NCI-H1048 (cell line): ENCODE measurements around the gene BATF2.

Source experiments
- DNase-seq: peaks from one replicate; lab custom pipeline; 2025; lab: John Stamatoyannopoulos, UW

BATF2 gene

DNA sequence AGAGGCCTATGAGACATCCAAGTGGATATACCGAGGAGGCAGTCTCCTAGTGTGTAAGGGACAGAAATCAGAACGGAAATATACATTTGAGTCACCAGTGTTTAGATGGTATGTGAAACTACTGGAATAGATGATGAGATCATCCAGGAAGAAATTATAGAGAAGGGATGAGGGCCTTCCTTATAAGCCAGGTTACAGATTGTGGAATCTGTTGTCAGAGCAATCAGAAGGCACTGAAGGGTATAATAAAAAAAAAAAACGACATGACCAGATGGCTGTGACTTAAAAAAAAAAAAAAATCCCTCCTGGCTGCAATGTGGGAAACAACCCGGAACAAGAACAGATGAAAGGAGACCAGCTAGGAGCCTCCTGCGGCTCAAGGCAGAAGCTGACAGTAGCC, 27.6 kb downstream of the BATF2 start:
- no peak for DNase-seq

- no peak for DNase-seq
Observed at GRCh38 chr11:64967375-64967774, 29.4 kb downstream of the BATF2 start.

- DNase-seq, result no peak
Observed at GRCh38 chr11:64963072-64963631, 33.6 kb downstream of the BATF2 start.

DNA sequence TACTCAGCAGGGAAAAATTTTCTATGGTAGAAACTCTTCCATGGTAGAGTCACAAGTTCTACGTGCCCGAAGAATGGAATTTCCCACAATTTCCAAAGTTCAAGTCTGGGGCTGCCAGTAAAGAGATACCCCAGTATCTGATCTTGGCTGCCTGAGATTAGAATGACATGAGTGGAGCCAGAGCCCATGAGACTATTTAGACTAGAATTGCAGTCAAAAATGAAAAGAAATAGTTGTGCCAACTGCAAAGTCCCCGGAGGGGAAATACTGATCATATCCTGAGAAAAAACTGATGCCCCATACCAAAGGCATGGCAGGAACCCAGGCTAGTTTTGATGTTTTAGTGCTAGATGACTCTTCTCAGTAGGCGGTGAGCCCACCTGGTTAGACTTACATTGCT, 36.1 kb downstream of the BATF2 start:
- no peak for DNase-seq

GRCh38 chr11:64959498-64959897, 37.3 kb downstream of the BATF2 start:
- no peak for DNase-seq

GRCh38 chr11:64954201-64954600, 42.6 kb downstream of the BATF2 start:
- DNase-seq, result no peak

- no peak for DNase-seq
Observed at GRCh38 chr11:64951529-64951928, 45.2 kb downstream of the BATF2 start.

DNA sequence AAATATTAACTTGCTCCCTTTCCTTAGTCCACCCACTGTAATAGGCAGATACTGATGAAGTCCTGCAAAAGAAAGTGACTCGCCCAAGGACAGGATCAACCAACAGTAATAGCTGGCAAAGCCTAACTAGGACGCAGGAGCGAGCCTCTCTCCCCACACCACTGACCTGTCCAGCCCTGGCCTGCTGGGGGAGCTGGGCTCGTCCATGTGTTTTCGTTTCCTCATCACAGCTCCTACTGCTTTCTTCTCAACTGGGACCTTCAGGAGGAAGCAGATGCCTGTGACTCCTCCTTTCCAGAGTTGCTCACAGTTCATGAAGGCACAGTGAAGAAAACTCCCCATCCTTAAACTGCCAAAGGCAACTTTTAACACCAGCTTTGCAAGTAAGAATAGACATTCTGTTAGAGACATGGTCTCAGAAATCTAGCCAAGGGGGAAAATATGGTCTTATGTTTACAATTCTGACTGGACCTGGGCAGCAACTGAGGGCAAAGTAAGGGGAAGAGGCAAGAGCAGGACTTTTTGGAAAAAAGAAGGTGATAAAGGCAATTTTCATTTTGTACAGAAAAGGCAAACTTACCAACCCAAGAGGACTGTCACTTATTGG, 49.5 kb downstream of the BATF2 start:
- DNase-seq, result no peak
